ENCODE data around the gene LRRC72.

DNA sequence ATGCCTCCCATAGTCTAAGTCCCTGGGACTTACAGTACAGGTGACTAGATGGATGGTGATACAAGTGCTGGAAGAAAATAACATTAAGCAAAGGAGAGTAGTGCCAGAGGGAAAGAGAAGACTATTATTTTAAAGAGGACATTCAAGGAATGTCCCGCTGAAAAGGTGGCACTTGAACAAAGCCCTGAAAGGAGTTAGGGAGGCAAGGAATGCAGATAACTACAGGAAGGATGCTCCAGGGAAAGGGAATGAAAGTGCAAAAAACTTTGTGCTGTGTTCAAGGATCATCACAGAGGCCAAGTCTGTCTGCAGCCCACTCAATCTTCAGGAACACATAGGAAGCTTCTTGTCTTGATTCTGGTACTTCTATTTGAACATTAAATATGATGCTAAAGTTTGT is 104.0 kb downstream of the LRRC72 start:
- TF ChIP-seq, protein P1, sequence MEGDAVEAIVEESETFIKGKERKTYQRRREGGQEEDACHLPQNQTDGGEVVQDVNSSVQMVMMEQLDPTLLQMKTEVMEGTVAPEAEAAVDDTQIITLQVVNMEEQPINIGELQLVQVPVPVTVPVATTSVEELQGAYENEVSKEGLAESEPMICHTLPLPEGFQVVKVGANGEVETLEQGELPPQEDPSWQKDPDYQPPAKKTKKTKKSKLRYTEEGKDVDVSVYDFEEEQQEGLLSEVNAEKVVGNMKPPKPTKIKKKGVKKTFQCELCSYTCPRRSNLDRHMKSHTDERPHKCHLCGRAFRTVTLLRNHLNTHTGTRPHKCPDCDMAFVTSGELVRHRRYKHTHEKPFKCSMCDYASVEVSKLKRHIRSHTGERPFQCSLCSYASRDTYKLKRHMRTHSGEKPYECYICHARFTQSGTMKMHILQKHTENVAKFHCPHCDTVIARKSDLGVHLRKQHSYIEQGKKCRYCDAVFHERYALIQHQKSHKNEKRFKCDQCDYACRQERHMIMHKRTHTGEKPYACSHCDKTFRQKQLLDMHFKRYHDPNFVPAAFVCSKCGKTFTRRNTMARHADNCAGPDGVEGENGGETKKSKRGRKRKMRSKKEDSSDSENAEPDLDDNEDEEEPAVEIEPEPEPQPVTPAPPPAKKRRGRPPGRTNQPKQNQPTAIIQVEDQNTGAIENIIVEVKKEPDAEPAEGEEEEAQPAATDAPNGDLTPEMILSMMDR (conservative IDR thresholded peaks at IDR 0.05; ENCODE audit: low read depth, low read length) = no peak
- no peak for TF ChIP-seq EZH2 (IDR thresholded peaks at IDR 0.05; ENCODE audit: low read length, unreplicated experiment)
- TF ChIP-seq EZH2phosphoT487 (IDR thresholded peaks at IDR 0.05; ENCODE audit: borderline replicate concordance, low read length) = no peak

All from PC-3 (cell line).